Vagina (tissue), 2 donors: ENCODE measurements around the gene ESPN. TPM values are rescaled to one million over a fixed set of nuclear protein-coding genes. Genes with fewer than 3 reads are reported as not detected.

Source experiments
- DNase-seq, 2 donors: peaks; one replicate each; pipeline ENCODE4 v3.0.0-alpha.2; 2017; ENCODE audit errors: extremely low spot score in 2 of 2
- H3K27ac ChIP-seq: fragments of 200-600 bp; sonication (generic); one replicate; pipeline ENCODE4 v1.5.1; 2019
- H3K27me3 ChIP-seq: fragments of 200-600 bp; sonication (generic); one replicate; pipeline ENCODE4 v1.5.1; 2019
- H3K36me3 ChIP-seq, 2 donors: fragments of 200-600 bp; sonication (generic); one replicate each; pipeline ENCODE4 v1.5.1; 2017 to 2019
- H3K4me1 ChIP-seq: fragments of 200-600 bp; sonication (generic); one replicate; pipeline ENCODE4 v1.5.1; 2019
- H3K4me3 ChIP-seq, 2 donors: fragments of 200-600 bp; sonication (generic); 1 replicate in 1 of 2; 2 replicates in 1 of 2; pipeline ENCODE4 v1.5.1; 2016 to 2019
- H3K9me3 ChIP-seq: fragments of 200-600 bp; sonication (generic); one replicate; pipeline ENCODE4 v1.5.1; 2019
- POLR2A ChIP-seq, 2 donors: fragments of 450-650 bp; IDR thresholded peaks; one replicate each; pipeline ENCODE4 v1.6.1; 2017; ENCODE audit warnings: antibody characterized with exemption in 2 of 2, mild to moderate bottlenecking in 2 of 2, moderate library complexity in 2 of 2
- POLR2AphosphoS5 ChIP-seq, 2 donors: sonication (generic); formaldehyde crosslinking; IDR thresholded peaks; one replicate each; pipeline ENCODE4 v1.9.0; 2017; ENCODE audit warnings: antibody characterized with exemption in 2 of 2, mild to moderate bottlenecking in 2 of 2, low read depth in 1 of 2; ENCODE audit not compliant: insufficient read depth in 1 of 2
- intact Hi-C: fragments of 100-400 bp; cut with DNase I; formaldehyde crosslinking; loops from one replicate; pipeline ENCODE4 v1.15.1; 2023
- total RNA-seq: library from RNA; depleted of rRNA; stranded (reverse); fragments of >200 nt; gene quantifications from one replicate; pipeline ENCODE4 v1.2.3, GENCODE V29; 2016
- TF ChIP-seq, protein P1 (sequence below), 3 experiments: fragments of 450-650 bp in 2 of 3; fragments of 200-600 bp in 1 of 3; sonication (generic) in 1 of 3; IDR thresholded peaks; one replicate each; pipeline ENCODE4 v1.5.1; 2017 to 2019; ENCODE audit warnings: antibody characterized with exemption in 3 of 3, mild to moderate bottlenecking in 2 of 3, moderate library complexity in 2 of 3

Gene ESPN
- total RNA-seq, 1 donor from 2014 or later, result 77.1 TPM

DNA sequence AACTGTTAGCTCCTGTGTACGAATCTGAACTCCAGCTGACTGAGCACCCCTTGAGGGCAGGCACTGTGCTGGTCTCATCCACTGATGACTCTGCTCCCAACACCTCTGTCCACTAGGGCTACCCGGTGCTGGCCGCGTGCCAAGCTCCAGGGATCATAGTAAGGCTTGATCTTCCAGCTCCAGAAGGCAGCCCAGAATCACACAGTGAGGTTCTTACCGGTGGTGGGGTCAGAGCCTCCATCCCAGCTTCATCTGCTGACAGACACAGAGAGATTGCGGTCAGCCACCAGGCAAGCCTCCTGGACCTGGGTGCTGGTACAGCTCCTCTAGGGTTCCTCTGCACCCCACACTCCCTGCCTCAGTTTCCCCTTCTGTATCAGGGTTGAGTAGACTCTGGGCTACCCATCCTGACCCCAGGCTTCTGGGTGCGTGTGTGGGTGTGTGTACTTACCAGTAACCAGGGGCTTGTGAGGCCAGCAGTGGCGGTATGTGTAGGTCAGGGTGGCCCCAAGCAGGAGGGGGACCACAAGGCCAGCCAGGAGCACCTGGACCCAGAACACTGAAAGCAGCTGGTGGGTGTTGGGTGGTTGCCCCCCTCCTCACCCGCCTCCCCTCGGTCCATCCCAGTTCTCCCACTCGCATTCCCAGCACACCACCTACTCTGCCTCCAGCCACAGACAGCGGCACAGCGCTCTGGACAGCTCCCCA is 38.0 kb downstream of the ESPN start:
- intact Hi-C loops, result no loop called here
- Histone ChIP-seq H3K27me3 (no peaks in the 10 kb centered on the region), H3K9me3 (no peaks in the 10 kb centered on the region)

DNA sequence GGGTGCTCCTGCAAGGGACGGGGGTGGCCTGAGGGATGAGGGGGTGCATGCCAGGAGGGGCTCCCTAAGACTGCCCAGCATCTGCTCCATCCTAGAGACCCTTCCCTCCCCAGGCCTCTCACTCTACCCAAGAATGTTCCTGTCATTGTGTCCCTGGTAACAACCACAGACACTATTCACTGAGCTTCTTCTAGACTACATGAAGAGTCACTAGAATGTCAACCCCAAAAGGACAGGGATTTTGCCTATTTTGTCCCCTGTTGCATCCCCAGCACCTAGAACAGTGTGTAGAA is 38.5 kb downstream of the ESPN start:
- H3K27me3 ChIP-seq, result no peaks in the 10 kb centered on the region
- H3K9me3 ChIP-seq, result no peaks in the 10 kb centered on the region
- H3K27ac ChIP-seq, result no peak overlapping the region
- intact Hi-C loops, result no loop called here
- no peak for DNase-seq
- peaks cover 15% of the 10 kb centered on the region for H3K4me1 ChIP-seq
- TF ChIP-seq, protein P1, sequence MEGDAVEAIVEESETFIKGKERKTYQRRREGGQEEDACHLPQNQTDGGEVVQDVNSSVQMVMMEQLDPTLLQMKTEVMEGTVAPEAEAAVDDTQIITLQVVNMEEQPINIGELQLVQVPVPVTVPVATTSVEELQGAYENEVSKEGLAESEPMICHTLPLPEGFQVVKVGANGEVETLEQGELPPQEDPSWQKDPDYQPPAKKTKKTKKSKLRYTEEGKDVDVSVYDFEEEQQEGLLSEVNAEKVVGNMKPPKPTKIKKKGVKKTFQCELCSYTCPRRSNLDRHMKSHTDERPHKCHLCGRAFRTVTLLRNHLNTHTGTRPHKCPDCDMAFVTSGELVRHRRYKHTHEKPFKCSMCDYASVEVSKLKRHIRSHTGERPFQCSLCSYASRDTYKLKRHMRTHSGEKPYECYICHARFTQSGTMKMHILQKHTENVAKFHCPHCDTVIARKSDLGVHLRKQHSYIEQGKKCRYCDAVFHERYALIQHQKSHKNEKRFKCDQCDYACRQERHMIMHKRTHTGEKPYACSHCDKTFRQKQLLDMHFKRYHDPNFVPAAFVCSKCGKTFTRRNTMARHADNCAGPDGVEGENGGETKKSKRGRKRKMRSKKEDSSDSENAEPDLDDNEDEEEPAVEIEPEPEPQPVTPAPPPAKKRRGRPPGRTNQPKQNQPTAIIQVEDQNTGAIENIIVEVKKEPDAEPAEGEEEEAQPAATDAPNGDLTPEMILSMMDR (IDR thresholded peaks at IDR 0.05), result no peak
- no peak for TF ChIP-seq POLR2AphosphoS5 (IDR thresholded peaks at IDR 0.05; ENCODE audit: insufficient read depth in 1 of 2, low read depth in 1 of 2)
- no peak for TF ChIP-seq POLR2A (IDR thresholded peaks at IDR 0.05)
- H3K4me3 ChIP-seq, result no peak overlapping the region
- peaks cover 0 to 13% of the 10 kb centered on the region in 2 donors for H3K36me3 ChIP-seq

More for the DNA sequence above, 38.0 kb downstream of the ESPN start:
- peaks cover 15% of the 10 kb centered on the region for H3K4me1 ChIP-seq
- TF ChIP-seq POLR2A (IDR thresholded peaks at IDR 0.05) (no peak), POLR2AphosphoS5 (IDR thresholded peaks at IDR 0.05; ENCODE audit: insufficient read depth in 1 of 2, low read depth in 1 of 2) (no peak)
- H3K27ac ChIP-seq, result no peak overlapping the region
- peaks cover 0 to 13% of the 10 kb centered on the region in 2 donors for H3K36me3 ChIP-seq
- no peak for DNase-seq
- no peak overlapping the region for H3K4me3 ChIP-seq

DNA sequence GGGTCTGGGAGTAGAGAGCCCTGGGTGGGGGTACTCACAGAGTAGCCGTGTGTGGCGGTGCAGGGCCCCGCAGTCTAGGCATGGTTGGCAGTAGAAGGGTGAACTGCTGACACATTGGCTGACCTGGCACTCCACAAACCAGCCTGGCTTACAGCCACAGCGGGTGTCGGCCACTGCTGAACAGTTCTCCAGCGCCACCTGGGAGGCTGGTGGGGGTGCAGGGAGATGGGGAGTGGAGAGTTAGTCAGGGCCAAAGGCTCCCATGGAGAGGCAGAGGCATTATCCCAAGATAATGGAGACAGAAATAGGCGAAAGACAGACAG is 39.9 kb downstream of the ESPN start:
- H3K27me3 ChIP-seq, result no peaks in the 10 kb centered on the region
- intact Hi-C loops, result no loop called here
- H3K36me3 ChIP-seq, result peaks cover 0 to 16% of the 10 kb centered on the region in 2 donors
- TF ChIP-seq, protein P1 (IDR thresholded peaks at IDR 0.05), result no peak
- TF ChIP-seq POLR2A (IDR thresholded peaks at IDR 0.05), result no peak
- no peak for TF ChIP-seq POLR2AphosphoS5 (IDR thresholded peaks at IDR 0.05; ENCODE audit: insufficient read depth in 1 of 2, low read depth in 1 of 2)
- no peak overlapping the region for H3K4me3 ChIP-seq
- no peak for DNase-seq
- H3K9me3 ChIP-seq, result no peaks in the 10 kb centered on the region
- H3K27ac ChIP-seq, result no peak overlapping the region
- peaks cover 15% of the 10 kb centered on the region for H3K4me1 ChIP-seq

DNA sequence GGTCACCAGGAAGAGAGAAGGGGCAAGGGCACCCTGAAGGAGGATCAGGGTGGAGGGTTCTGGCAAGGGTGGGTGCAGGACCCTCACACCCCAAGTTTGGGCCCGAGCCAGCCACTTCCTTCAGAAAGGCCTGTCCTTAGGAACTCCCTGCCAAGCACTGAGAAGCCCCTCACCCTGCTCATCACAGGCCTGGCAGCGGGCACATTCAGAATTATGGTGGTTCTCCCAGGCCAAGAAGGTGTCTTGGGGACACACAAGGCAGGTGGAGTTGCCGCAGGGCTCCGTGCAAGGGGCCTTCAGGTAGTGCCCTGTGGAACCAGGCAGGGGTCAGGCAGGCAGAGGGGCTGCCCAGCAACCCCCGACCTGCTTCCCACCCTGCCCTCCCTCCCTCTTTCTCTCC is 40.3 kb downstream of the ESPN start:
- Histone ChIP-seq H3K27ac (no peak overlapping the region), H3K27me3 (no peaks in the 10 kb centered on the region), H3K9me3 (no peaks in the 10 kb centered on the region), H3K4me1 (peaks cover 10% of the 10 kb centered on the region), H3K36me3 (peaks cover 0 to 16% of the 10 kb centered on the region in 2 donors), H3K4me3 (peak overlapping the region in 1 of 2 donors; percentile 28)
- intact Hi-C loops, result no loop called here
- DNase-seq, result no peak
- TF ChIP-seq POLR2AphosphoS5 (IDR thresholded peaks at IDR 0.05; ENCODE audit: insufficient read depth in 1 of 2, low read depth in 1 of 2) (no peak), POLR2A (IDR thresholded peaks at IDR 0.05) (no peak)
- TF ChIP-seq, protein P1 (IDR thresholded peaks at IDR 0.05), result no peak

DNA sequence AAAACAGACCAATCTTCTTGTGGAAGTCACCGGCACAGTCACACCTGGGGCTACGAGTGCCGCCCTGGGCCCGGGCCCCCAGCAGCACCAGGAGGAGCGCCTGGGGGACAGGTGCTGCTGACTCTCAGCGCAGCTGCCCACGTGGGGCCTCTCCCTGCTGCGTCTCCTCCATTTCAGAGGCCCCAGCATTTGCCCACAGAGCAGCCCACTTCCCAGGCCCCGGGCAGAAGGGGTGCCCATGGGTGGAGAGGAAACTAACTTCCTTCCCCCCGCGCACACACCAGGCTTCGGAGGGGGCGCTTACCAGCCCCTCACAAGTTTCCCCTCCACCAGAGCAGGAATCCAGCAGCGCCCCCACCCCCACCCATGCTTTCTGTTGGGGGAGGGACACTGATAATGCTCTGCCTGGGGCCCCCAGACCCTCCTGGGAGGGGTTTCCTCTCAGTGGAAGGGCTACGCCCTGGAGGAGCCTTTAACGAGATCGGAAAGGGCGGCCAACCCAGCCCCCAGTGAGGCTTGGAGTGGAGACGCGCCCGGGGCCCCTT is 41.0 kb downstream of the ESPN start:
- H3K27ac ChIP-seq, result no peak overlapping the region
- peaks cover 4% of the 10 kb centered on the region for H3K4me1 ChIP-seq
- no peaks in the 10 kb centered on the region for H3K27me3 ChIP-seq
- TF ChIP-seq, protein P1 (IDR thresholded peaks at IDR 0.05), result no peak
- TF ChIP-seq POLR2A (IDR thresholded peaks at IDR 0.05) (no peak), POLR2AphosphoS5 (IDR thresholded peaks at IDR 0.05; ENCODE audit: insufficient read depth in 1 of 2, low read depth in 1 of 2) (no peak)
- peaks cover 0 to 16% of the 10 kb centered on the region in 2 donors for H3K36me3 ChIP-seq
- H3K4me3 ChIP-seq, result peak overlapping the region in 1 of 2 donors; percentile 28
- intact Hi-C loops, result no loop called here
- DNase-seq, result no peak
- no peaks in the 10 kb centered on the region for H3K9me3 ChIP-seq
